ENCODE results near the gene IST1.

The IST1 gene

GRCh38 chr16:71915350-71915749, 20.0 kb downstream of the IST1 start:
- DNase-seq (ENCODE audit: low read depth), result no peak
- TF ChIP-seq, protein P1, sequence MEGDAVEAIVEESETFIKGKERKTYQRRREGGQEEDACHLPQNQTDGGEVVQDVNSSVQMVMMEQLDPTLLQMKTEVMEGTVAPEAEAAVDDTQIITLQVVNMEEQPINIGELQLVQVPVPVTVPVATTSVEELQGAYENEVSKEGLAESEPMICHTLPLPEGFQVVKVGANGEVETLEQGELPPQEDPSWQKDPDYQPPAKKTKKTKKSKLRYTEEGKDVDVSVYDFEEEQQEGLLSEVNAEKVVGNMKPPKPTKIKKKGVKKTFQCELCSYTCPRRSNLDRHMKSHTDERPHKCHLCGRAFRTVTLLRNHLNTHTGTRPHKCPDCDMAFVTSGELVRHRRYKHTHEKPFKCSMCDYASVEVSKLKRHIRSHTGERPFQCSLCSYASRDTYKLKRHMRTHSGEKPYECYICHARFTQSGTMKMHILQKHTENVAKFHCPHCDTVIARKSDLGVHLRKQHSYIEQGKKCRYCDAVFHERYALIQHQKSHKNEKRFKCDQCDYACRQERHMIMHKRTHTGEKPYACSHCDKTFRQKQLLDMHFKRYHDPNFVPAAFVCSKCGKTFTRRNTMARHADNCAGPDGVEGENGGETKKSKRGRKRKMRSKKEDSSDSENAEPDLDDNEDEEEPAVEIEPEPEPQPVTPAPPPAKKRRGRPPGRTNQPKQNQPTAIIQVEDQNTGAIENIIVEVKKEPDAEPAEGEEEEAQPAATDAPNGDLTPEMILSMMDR (IDR thresholded peaks at IDR 0.05; ENCODE audit: insufficient read depth, low read depth, low read length, missing control alignments), result no peak
- H3K4me3 ChIP-seq (ENCODE audit: low read depth, low read length), result no peak overlapping the region

GRCh38 chr16:71916397-71916920, 21.1 kb downstream of the IST1 start:
- H3K4me3 ChIP-seq (ENCODE audit: low read depth, low read length), result no peak overlapping the region
- TF ChIP-seq, protein P1 (IDR thresholded peaks at IDR 0.05; ENCODE audit: insufficient read depth, low read depth, low read length, missing control alignments), result no peak
- DNase-seq (ENCODE audit: low read depth), result peak; percentile 18

DNA sequence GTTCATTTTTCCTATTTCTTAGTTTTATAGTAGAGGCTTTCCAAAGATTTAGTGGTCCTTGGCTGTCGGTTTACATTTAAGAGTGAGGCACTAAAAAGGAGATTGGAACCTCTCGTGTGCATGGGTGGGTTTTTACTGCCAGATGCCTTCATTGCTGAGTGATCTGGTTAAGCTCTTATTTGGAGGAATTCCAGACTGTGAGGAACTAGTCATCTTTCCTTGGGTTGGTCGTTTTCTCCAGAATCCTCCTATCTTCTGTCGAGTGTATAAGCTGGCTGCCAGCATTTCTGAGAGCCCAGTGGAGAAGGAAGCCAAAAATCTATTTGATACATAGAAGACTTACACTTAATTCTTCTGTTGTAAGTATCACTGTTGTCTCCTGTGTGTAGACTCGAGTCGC, 22.6 kb downstream of the IST1 start:
- H3K4me3 ChIP-seq (ENCODE audit: low read depth, low read length), result no peak overlapping the region
- DNase-seq (ENCODE audit: low read depth), result no peak
- TF ChIP-seq, protein P1 (IDR thresholded peaks at IDR 0.05; ENCODE audit: insufficient read depth, low read depth, low read length, missing control alignments), result no peak

- TF ChIP-seq, protein P1 (IDR thresholded peaks at IDR 0.05; ENCODE audit: insufficient read depth, low read depth, low read length, missing control alignments), result no peak
- no peak overlapping the region for H3K4me3 ChIP-seq (ENCODE audit: low read depth, low read length)
- DNase-seq (ENCODE audit: low read depth), result peak; percentile 69
These were observed 23.7 kb downstream of the IST1 start for GRCh38 chr16:71919035-71919434.

GRCh38 chr16:71920658-71921057, 25.3 kb downstream of the IST1 start:
- TF ChIP-seq, protein P1 (IDR thresholded peaks at IDR 0.05; ENCODE audit: insufficient read depth, low read depth, low read length, missing control alignments), result no peak
- no peak for DNase-seq (ENCODE audit: low read depth)
- no peak overlapping the region for H3K4me3 ChIP-seq (ENCODE audit: low read depth, low read length)

DNA sequence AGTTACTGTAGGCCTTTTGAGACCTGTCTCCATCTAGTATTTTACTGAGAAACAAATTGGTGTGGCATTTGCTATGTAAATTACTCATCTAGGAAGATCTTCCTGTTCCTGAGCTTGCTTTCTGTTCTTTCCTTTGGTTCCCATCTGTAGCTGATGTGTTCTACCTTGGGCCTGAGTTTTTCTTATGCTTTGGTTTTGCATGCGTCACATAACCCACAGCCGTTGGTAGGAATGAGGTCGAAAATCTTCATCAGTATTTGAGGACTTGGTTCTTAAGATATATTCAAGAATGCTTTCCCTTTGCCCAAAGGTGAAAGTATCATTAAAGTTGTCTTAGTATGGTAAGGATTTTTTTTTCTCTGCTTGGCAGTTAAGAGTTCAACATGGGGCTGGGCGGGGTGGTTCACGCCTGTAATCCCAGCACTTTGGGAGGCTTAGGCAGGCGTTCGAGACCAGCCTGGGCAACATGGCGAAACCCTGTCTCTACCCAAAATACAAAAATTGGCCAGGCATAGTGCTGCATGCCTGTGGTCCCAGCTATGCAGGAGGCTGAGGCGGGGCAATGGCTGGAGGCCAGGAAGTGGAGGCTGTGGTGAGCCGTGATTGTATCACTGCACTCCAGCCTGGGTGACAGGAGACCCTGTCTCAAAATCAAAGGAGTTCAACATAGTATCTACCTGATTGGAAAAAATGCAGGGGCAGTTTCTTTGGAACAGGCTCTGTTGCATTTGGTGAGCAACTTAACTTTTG, 28.8 kb downstream of the IST1 start:
- no peak overlapping the region for H3K4me3 ChIP-seq (ENCODE audit: low read depth, low read length)
- no peak for DNase-seq (ENCODE audit: low read depth)
- TF ChIP-seq, protein P1 (IDR thresholded peaks at IDR 0.05; ENCODE audit: insufficient read depth, low read depth, low read length, missing control alignments), result no peak

GRCh38 chr16:71924710-71925109, 29.4 kb downstream of the IST1 start:
- TF ChIP-seq, protein P1 (IDR thresholded peaks at IDR 0.05; ENCODE audit: insufficient read depth, low read depth, low read length, missing control alignments), result no peak
- no peak overlapping the region for H3K4me3 ChIP-seq (ENCODE audit: low read depth, low read length)
- no peak for DNase-seq (ENCODE audit: low read depth)

Data from GM12865 (cell line).